Common myeloid progenitor, CD34-positive (primary cell): ENCODE results near the gene PAFAH1B2.

Source experiments
- CTCF ChIA-PET: fragments of 350-600 bp; sonication (Branson Sonifier 250); formaldehyde crosslinking; loops from one replicate; lab custom pipeline; 2021; ENCODE audit warnings: antibody characterized with exemption; lab: Charles Lee
- POLR2A ChIA-PET: fragments of 350-600 bp; sonication (Branson Sonifier 250); formaldehyde crosslinking; loops from one replicate; lab custom pipeline; 2021; ENCODE audit warnings: antibody characterized with exemption; lab: Charles Lee
- DNase-seq, 3 donors: peaks; one replicate each; pipeline versions ENCODE4 v3.0.0 to v3.0.0-alpha.2; 2013
- H3K27ac ChIP-seq, 2 experiments: 1 replicate in 1 of 2; 2 replicates in 1 of 2; pipeline ENCODE4 v1.7.0; 2013; ENCODE audit warnings: inconsistent platforms in 2 of 2, low read length in 2 of 2, mild to moderate bottlenecking in 2 of 2, low read depth in 1 of 2, moderate library complexity in 1 of 2; ENCODE audit not compliant: severe bottlenecking in 2 of 2, insufficient read depth in 1 of 2, poor library complexity in 1 of 2
- H3K27me3 ChIP-seq, 5 experiments: replicated peaks in 2 of 5; 1 replicate in 3 of 5; 2 replicates in 2 of 5; pipeline versions ENCODE4 v1.6.1 to v1.7.0; 2013; ENCODE audit warnings: low read length in 4 of 5, mild to moderate bottlenecking in 2 of 5, moderate library complexity in 2 of 5, inconsistent platforms in 1 of 5; ENCODE audit not compliant: insufficient read depth in 5 of 5, control insufficient read depth in 4 of 5
- H3K36me3 ChIP-seq, 4 experiments: 1 replicate in 2 of 4; 2 replicates in 2 of 4; pipeline versions ENCODE4 v1.6.1 to v1.7.0; 2013; ENCODE audit warnings: low read length in 3 of 4, control low read depth in 1 of 4, mild to moderate bottlenecking in 1 of 4; ENCODE audit not compliant: control insufficient read depth in 4 of 4, insufficient read depth in 4 of 4
- H3K4me1 ChIP-seq, 4 experiments: 1 replicate in 3 of 4; 2 replicates in 1 of 4; pipeline versions ENCODE4 v1.6.1 to v1.7.1; 2013; ENCODE audit warnings: low read length in 3 of 4, mild to moderate bottlenecking in 3 of 4, control low read depth in 1 of 4, inconsistent platforms in 1 of 4, moderate library complexity in 1 of 4; ENCODE audit not compliant: control insufficient read depth in 4 of 4, insufficient read depth in 4 of 4; ENCODE audit errors: control extremely low read depth in 1 of 4
- H3K4me3 ChIP-seq, 7 experiments: 1 replicate in 4 of 7; 2 replicates in 3 of 7; pipeline versions ENCODE4 v1.5.1 to v1.7.0; 2013; ENCODE audit warnings: mild to moderate bottlenecking in 7 of 7, low read length in 6 of 7, moderate library complexity in 6 of 7, inconsistent platforms in 2 of 7, low read depth in 2 of 7, control low read depth in 1 of 7; ENCODE audit not compliant: insufficient read depth in 4 of 7, control insufficient read depth in 1 of 7; ENCODE audit errors: extremely low read depth in 1 of 7
- H3K9me3 ChIP-seq, 5 experiments: 1 replicate in 4 of 5; 2 replicates in 1 of 5; pipeline versions ENCODE4 v1.6.1 to v1.7.1; 2013; ENCODE audit warnings: low read length in 4 of 5, mild to moderate bottlenecking in 2 of 5, inconsistent platforms in 1 of 5, low read depth in 1 of 5, moderate library complexity in 1 of 5; ENCODE audit not compliant: control insufficient read depth in 4 of 5, insufficient read depth in 2 of 5; ENCODE audit errors: control extremely low read depth in 1 of 5
- WGBS: methylation state at CpG from one replicate; pipeline ENCODE4 v1.1.5; 2013; ENCODE audit not compliant: insufficient coverage; 5-methylcytosine and 5-hydroxymethylcytosine counted together

Gene PAFAH1B2

DNA sequence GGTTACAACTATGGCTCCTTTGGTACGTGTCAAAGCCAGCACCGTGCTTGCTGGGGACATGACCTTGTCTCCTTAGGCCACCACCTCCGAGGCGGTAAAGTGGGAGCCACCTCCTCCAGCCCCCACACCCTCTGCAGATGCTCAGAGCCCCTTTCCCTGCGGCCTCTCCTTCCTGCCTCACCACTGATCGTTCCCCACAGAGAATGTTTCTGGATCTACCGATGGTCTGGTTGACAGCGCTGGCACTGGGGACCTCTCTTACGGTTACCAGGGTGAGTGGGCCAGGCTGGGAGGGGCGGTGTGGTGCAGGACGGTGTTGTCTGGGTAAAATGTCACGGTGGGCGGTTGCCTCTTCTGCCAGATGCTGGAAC lies 43.3 kb downstream of the PAFAH1B2 start:
- Histone ChIP-seq H3K4me3 (no peak overlapping the region), H3K4me1 (no peaks in the 10 kb centered on the region), H3K9me3 (no peaks in the 10 kb centered on the region), H3K27ac (no peak overlapping the region), H3K27me3 (no peaks in the 10 kb centered on the region), H3K36me3 (peaks cover 0 to 47% (median 7%) of the 10 kb centered on the region in 4 experiments)
- ChIA-PET POLR2A (no interaction called here), CTCF (no interaction called here)
- no peak for DNase-seq
- 98% methylated on average over 10 of the region's 13 CpGs for WGBS

GRCh38 chr11:117187799-117188481 lies 43.9 kb downstream of the PAFAH1B2 start:
- H3K4me1 ChIP-seq, result no peaks in the 10 kb centered on the region
- 98% methylated on average over 14 of the region's 16 CpGs for WGBS
- no peak overlapping the region for H3K4me3 ChIP-seq
- peaks cover 3 to 47% (median 10%) of the 10 kb centered on the region in 4 experiments for H3K36me3 ChIP-seq
- no peak for DNase-seq
- no peaks in the 10 kb centered on the region for H3K27me3 ChIP-seq
- CTCF ChIA-PET, result interaction anchor here (1.3 kb wide), 1 partner anchor 24 kb away, joined by 4 read pairs; no protein-coding TSS in a partner anchor
- H3K27ac ChIP-seq, result no peak overlapping the region
- POLR2A ChIA-PET, result no interaction called here
- no peaks in the 10 kb centered on the region for H3K9me3 ChIP-seq

DNA sequence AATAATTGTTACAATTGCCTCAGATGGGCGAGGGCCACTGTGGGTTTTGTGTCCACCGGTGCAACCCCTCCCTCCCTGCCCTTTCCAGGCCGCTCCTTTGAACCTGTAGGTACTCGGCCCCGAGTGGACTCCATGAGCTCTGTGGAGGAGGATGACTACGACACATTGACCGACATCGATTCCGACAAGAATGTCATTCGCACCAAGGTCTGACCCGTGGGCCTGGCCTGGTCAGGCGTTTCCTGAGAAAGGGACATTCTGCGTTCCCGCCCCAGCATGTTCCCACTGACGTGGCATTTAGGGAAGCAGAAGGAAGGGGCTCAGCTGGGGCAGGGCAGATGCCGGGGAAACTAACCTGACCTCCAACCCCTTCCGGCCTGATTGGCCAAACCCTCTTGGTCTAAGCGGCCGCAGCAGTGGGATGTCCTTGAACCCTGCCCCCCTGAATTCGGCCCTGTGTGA lies 44.6 kb downstream of the PAFAH1B2 start:
- H3K4me1 ChIP-seq, result no peaks in the 10 kb centered on the region
- H3K36me3 ChIP-seq, result peaks cover 3 to 46% (median 13%) of the 10 kb centered on the region in 4 experiments
- whole genome bisulfite sequencing, result 86% methylated on average over 19 of the region's 20 CpGs
- no peaks in the 10 kb centered on the region for H3K9me3 ChIP-seq
- H3K27me3 ChIP-seq, result no peaks in the 10 kb centered on the region
- H3K4me3 ChIP-seq, result no peak overlapping the region
- ChIA-PET POLR2A (no interaction called here), CTCF (interaction anchor here (1.3 kb wide), 1 partner anchor 23 kb away, joined by 4 read pairs; no protein-coding TSS in a partner anchor)
- no peak overlapping the region for H3K27ac ChIP-seq
- no peak for DNase-seq

GRCh38 chr11:117189191-117189940 lies 45.3 kb downstream of the PAFAH1B2 start:
- ChIA-PET POLR2A (no interaction called here), CTCF (interaction anchor here (1.3 kb wide), 1 partner anchor 22 kb away, joined by 4 read pairs; no protein-coding TSS in a partner anchor)
- Histone ChIP-seq H3K9me3 (no peaks in the 10 kb centered on the region), H3K36me3 (peaks cover 3 to 43% (median 13%) of the 10 kb centered on the region in 4 experiments), H3K27ac (no peak overlapping the region), H3K27me3 (no peaks in the 10 kb centered on the region), H3K4me3 (no peak overlapping the region), H3K4me1 (no peaks in the 10 kb centered on the region)
- DNase-seq, result peak in 2 of 3 donors; percentile 34 to 43
- 96% methylated on average over 17 of the region's 22 CpGs for WGBS

GRCh38 chr11:117189941-117190544 lies 46.0 kb downstream of the PAFAH1B2 start:
- DNase-seq, result no peak
- no peak overlapping the region for H3K4me3 ChIP-seq
- no peaks in the 10 kb centered on the region for H3K9me3 ChIP-seq
- no peaks in the 10 kb centered on the region for H3K4me1 ChIP-seq
- peaks cover 3 to 44% (median 13%) of the 10 kb centered on the region in 4 experiments for H3K36me3 ChIP-seq
- H3K27me3 ChIP-seq, result no peaks in the 10 kb centered on the region
- H3K27ac ChIP-seq, result no peak overlapping the region
- ChIA-PET POLR2A (no interaction called here), CTCF (interaction anchor here (7.7 kb wide), 1 partner anchor 9 kb away, joined by 59 read pairs; the partner anchor contains the start of gene SIDT2)
- WGBS, result 91% methylated on average over 7 of the region's 8 CpGs

DNA sequence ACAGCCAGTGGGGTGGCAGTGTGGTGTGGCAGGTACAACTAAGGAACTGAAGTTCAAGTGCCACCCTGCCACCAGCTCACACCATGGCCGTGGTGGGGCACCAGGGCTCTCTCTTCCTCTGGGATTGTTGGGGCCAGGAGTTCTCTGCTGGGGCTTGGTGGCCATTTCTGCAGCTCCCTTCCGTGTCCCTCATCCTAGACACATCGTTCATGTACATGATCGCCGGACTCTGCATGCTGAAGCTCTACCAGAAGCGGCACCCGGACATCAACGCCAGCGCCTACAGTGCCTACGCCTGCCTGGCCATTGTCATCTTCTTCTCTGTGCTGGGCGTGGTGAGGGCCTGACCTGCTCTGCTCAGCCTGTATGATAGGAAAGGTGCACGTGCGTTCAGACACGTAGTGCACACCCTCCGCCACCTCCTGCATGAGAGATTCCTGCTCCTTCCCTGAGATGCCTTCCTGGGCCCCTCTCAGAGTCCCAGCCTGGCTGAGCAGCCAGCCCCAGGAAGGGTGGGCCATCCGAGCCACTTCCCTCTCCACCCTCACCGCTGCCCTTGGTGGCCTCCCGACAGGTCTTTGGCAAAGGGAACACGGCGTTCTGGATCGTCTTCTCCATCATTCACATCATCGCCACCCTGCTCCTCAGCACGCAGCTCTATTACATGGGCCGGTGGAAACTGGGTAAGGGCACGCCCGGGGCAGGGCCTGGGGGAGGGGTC lies 47.8 kb downstream of the PAFAH1B2 start:
- DNase-seq, result no peak
- peaks cover 3 to 48% (median 13%) of the 10 kb centered on the region in 4 experiments for H3K36me3 ChIP-seq

More for the DNA sequence above, 47.8 kb downstream of the PAFAH1B2 start:
- ChIA-PET POLR2A (no interaction called here), CTCF (interaction anchor here (7.7 kb wide), 1 partner anchor 11 kb away, joined by 59 read pairs; the partner anchor contains the start of gene SIDT2)
- no peak overlapping the region for H3K27ac ChIP-seq
- 96% methylated on average over 23 of the region's 26 CpGs for WGBS
- no peaks in the 10 kb centered on the region for H3K9me3 ChIP-seq
- no peaks in the 10 kb centered on the region for H3K4me1 ChIP-seq
- H3K27me3 ChIP-seq, result no peaks in the 10 kb centered on the region
- H3K4me3 ChIP-seq, result no peak overlapping the region
